Chondrocyte (in vitro differentiated cells): ENCODE measurements around the gene ANKUB1. TPM values are rescaled to one million over a fixed set of nuclear protein-coding genes. Genes with fewer than 3 reads are reported as not detected.
"Not testable (repeated sequence)": the region's sequence is repeated elsewhere in the genome, so short reads cannot be mapped to it uniquely, and the experiment has no call there.

Source experiments
- DNase-seq: peaks from one replicate; pipeline ENCODE4 v3.0.0; 2021; ENCODE audit warnings: mixed read lengths, low spot score
- H3K27ac Mint-ChIP-seq: one replicate; pipeline ENCODE4 v1.8.0; 2021; ENCODE audit warnings: mild to moderate bottlenecking, moderate library complexity, mixed read lengths; ENCODE audit not compliant: unreplicated experiment
- H3K27me3 Mint-ChIP-seq: 2 replicates; pipeline ENCODE4 v1.8.0; 2021; ENCODE audit warnings: low read depth, mixed read lengths
- H3K36me3 Mint-ChIP-seq: 2 replicates; pipeline ENCODE4 v1.8.0; 2021; ENCODE audit warnings: low read depth, mixed read lengths
- H3K4me1 Mint-ChIP-seq: 2 replicates; pipeline ENCODE4 v1.8.0; 2021; ENCODE audit warnings: low read depth, mild to moderate bottlenecking, mixed read lengths
- H3K4me3 Mint-ChIP-seq: one replicate; pipeline ENCODE4 v1.8.0; 2021; ENCODE audit warnings: mild to moderate bottlenecking, moderate library complexity, mixed read lengths; ENCODE audit not compliant: unreplicated experiment
- H3K9me3 Mint-ChIP-seq: 2 replicates; pipeline ENCODE4 v1.8.0; 2021; ENCODE audit warnings: low read depth, mixed read lengths
- long read RNA-seq: library from polyadenylated mRNA; stranded (forward); transcript quantifications from one replicate; pipeline ENCODE4 v2.0.0, GENCODE V29; 2021
- total RNA-seq: library from RNA; stranded (reverse); gene quantifications from 3 replicates; pipeline ENCODE4 v1.2.1, GENCODE V29; 2021
- TF ChIP-seq, protein P1 (sequence below): fragments of 200-600 bp; sonication (generic); IDR thresholded peaks from 2 replicates; pipeline ENCODE4 v1.5.0; 2021; ENCODE audit warnings: antibody characterized with exemption, mild to moderate bottlenecking, moderate library complexity

ANKUB1 gene, protein sequence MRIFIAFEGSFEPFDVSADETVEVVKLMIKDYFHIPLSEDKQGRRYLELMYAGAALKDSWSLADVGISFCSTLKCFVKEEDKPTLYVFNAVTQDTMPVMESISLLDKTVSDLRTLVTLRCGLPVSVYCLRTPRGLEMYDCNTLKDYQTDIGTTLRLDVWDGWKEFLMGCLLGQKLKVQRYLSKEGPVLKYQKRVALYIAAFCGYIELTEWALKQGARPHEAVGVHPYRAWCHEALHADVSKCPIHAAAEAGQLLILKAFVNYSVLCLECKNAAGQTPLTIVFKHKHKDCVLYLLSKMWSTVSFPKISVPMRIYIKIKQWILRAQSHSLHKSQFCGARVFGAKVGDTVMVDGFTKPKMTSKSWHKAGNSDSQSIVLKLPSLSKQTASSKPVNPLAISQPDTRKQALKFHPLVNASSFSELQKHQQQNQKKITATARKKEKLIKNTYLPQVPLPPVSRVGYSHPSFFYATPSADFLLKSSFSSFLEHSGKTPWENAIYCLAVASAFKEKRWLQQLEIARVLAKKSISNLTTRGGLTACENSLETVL
- not detected in 3 replicates for total RNA-seq
- long read RNA-seq, partial matches to known transcripts, result 0 of 2 reads
- long read RNA-seq, other reads (novel, unspliced or antisense), result 2 of 2 reads

DNA sequence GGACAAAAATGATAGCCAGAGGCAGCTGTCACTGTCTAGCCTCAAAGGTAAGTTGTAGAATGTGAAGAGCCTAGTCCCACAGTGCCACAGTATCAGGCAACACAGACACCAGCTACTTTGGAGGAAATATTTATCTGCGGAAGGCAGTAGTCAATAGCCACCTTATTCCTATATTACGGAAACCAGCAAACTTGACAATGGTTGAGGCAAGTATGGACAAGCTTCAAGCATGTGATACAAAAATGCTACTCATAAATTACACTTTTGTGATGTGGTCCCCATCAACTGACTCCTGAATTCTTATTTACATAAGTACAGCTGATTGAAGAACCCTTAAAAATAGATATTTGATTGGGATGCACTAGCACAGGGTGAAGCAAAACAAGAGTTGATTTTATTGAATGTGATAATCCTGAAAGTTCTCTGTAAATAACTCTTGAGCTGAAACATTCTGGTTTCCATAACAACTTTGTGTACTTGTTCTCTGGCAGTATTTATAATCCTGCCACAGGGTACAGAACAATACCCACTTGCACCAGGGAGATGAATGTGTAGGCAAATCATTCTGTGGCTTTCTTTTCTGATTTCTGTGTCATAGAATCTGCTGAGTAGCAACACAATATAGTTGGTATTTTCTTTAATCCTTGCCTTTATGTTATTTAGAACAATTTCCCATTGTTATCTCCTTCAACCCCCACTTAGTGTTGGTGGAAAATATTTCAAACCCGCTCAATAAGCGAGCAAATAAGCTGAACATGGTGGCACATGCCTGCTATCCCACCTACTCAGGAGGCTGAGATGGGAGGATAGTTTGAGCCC, at the start of gene ANKUB1:
ANKUB1 (minus strand) TSS at position 103 of the 819 bp plus-strand sequence. CDS start 188 bp downstream, outside the sequence.
- DNase-seq, result no peak
- Mint-ChIP-seq H3K27me3 (no peaks in the 10 kb centered on the region), H3K36me3 (no peaks in the 10 kb centered on the region), H3K4me1 (peaks cover 11% of the 10 kb centered on the region), H3K4me3 (no peak within 1 kb of the TSS), H3K9me3 (no peaks in the 10 kb centered on the region), H3K27ac (no peak within 1 kb of the TSS)
- TF ChIP-seq, protein P1, sequence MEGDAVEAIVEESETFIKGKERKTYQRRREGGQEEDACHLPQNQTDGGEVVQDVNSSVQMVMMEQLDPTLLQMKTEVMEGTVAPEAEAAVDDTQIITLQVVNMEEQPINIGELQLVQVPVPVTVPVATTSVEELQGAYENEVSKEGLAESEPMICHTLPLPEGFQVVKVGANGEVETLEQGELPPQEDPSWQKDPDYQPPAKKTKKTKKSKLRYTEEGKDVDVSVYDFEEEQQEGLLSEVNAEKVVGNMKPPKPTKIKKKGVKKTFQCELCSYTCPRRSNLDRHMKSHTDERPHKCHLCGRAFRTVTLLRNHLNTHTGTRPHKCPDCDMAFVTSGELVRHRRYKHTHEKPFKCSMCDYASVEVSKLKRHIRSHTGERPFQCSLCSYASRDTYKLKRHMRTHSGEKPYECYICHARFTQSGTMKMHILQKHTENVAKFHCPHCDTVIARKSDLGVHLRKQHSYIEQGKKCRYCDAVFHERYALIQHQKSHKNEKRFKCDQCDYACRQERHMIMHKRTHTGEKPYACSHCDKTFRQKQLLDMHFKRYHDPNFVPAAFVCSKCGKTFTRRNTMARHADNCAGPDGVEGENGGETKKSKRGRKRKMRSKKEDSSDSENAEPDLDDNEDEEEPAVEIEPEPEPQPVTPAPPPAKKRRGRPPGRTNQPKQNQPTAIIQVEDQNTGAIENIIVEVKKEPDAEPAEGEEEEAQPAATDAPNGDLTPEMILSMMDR, result no peak

DNA sequence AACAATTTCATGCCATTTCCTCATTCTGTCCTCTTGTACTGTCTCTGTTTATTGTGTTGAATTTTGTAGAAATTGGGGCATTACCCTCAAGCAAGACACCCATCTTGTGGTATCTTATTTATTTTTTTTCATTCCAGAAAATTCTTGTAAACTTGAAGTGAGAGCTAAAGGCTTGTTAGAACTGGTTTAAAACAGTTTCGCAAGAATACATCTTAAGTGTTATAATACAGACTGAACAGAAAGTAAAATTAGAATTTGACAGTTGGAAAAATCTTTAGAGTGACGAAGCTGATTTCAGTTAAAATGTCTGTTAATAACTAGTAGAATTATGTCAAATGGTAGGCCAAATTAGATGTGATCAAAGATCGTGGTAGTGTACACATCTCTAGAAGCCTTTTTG, 47.5 kb upstream of the ANKUB1 start:
- no peak overlapping the region for H3K27ac Mint-ChIP-seq
- no peak for DNase-seq
- H3K4me1 Mint-ChIP-seq, result peaks cover 2% of the 10 kb centered on the region
- peaks cover 12% of the 10 kb centered on the region for H3K9me3 Mint-ChIP-seq
- TF ChIP-seq, protein P1, result no peak
- H3K36me3 Mint-ChIP-seq, result peaks cover 2% of the 10 kb centered on the region
- H3K4me3 Mint-ChIP-seq, result no peak overlapping the region
- no peaks in the 10 kb centered on the region for H3K27me3 Mint-ChIP-seq

DNA sequence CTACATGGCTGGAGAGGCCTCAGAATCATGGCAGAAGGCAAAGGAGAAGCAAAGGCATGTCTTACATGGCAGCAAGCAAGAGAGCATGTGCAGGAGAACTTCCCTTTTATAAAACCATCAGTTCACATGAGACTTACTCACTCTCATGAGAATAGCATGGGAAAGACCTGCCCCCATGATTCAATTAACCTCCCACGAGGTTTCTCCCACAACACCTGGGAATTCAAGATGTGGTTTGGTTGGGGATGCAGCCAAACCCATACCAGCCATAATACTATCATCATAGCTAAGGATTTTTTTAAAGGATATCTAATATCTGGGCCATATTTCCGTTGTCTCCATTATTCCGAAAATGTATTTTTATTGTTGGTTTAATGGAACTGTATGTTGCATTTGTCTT, 47.1 kb upstream of the ANKUB1 start:
- H3K4me3 Mint-ChIP-seq, H3K36me3 Mint-ChIP-seq, H3K27ac Mint-ChIP-seq, H3K27me3 Mint-ChIP-seq, H3K4me1 Mint-ChIP-seq, DNase-seq: not testable (repeated sequence)
- peaks cover 17% of the 10 kb centered on the region for H3K9me3 Mint-ChIP-seq

DNA sequence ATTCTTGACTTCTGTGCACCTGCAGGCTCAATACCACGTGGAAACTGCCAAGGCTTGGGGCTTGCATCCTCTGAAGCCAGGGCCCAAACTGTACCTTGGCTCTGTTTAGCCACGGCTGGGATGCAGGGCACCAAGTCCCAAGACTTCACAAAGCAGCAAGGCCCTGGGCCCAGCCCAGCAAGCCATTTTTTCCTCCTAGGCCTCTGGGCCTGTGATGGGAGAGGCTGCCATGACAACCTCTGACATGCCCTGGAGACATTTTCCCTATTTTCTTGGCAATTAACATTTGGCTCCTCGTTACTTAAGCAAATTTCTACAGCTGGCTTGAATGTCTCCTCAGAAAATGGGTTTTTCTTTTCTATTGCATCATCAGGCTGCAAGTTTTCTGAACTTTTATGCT, 46.1 kb upstream of the ANKUB1 start:
- not testable (repeated sequence) for H3K27ac Mint-ChIP-seq, H3K4me3 Mint-ChIP-seq, H3K4me1 Mint-ChIP-seq, H3K27me3 Mint-ChIP-seq, H3K36me3 Mint-ChIP-seq, DNase-seq
- H3K9me3 Mint-ChIP-seq, result peaks cover 22% of the 10 kb centered on the region

DNA sequence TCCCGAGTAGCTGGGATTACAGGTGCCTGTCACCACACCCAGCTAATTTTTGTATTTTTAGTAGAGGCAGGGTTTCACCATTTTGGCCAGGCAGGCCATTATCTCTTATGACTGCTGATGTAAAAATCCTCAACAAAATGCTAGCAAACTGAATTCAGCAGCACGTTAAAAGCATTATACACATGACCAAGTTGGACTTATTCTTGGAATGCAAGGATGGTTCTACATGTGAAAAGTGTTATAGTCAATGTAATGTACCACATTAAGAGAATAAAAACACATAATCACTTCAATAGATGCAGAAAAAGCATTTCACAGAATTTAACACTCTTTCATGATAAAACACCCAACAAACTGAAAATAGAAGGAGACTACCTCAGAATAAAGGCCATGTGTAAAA, 40.9 kb upstream of the ANKUB1 start:
- TF ChIP-seq, protein P1, result no peak
- Mint-ChIP-seq H3K4me1 (peaks cover 11% of the 10 kb centered on the region), H3K27me3 (no peaks in the 10 kb centered on the region), H3K36me3 (peaks cover 10% of the 10 kb centered on the region), H3K9me3 (peaks cover 34% of the 10 kb centered on the region), H3K4me3 (no peak overlapping the region), H3K27ac (no peak overlapping the region)
- no peak for DNase-seq

DNA sequence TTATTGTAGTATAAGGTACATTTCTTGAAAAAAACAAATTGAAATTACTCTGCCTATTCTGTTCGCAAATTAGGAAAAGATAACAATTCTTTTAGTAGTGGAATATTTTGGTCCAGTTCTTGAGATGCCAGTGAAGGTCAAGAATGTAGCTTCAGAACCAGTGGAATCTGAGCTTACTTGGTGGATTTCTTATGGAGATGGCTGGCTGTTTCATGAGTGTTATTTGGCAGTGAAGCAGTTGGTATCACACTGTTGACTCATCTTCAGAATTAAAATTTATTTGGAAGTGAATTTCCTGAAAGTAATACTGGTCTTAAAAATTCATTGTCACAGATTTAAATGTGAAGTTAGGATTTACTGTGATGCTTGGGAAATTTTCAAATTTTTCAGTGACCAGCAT, 39.7 kb upstream of the ANKUB1 start:
- Mint-ChIP-seq H3K36me3 (peaks cover 8% of the 10 kb centered on the region), H3K4me3 (no peak overlapping the region), H3K27ac (no peak overlapping the region), H3K4me1 (peaks cover 11% of the 10 kb centered on the region), H3K9me3 (peaks cover 31% of the 10 kb centered on the region), H3K27me3 (no peaks in the 10 kb centered on the region)
- no peak for DNase-seq
- TF ChIP-seq, protein P1, result no peak
